Measurements from ENCODE around the gene ST6GAL2. TPM values are rescaled to one million over a fixed set of nuclear protein-coding genes. Genes with fewer than 3 reads are reported as not detected.

The ST6GAL2 gene
- total and polyA plus RNA-seq, 7 experiments from 2014 or later, result not detected

DNA sequence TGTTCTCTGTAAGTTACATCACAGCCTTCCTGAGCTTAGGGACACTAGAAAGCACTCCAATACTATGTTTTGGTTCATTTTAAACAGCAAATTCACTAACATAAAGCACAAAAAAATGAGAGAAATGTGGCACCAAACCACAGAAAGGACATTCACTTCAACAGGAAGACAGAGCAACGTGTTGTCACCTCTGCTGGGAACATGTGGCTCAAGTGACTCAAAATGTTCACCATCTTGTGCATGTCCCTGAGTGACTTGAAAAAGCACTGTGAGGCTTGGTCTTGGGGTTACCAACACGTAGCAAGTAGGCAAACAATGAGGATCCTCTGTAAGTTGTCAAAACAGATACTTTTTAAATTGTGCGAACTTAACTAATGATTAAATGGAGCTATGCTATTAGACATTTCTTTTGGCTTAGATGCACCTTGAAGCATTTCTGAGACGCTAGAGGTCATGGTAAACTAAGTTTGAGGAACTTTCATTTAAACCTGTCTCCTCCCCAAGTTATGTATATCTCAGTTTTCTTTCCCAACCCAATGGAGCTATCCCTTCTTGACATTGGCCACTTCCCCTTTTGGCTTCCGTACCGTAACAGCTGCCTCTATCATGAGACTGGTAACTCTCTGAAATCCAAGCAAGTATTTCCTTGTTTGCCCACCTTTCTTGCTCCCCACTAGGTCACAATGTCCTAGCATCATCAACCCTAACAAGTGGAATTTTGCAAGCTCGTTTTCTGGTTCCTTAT is 14.0 kb upstream of the ST6GAL2 start:
- Histone ChIP-seq H3K27ac (ENCODE audit: low read depth, low read length) (no peak overlapping the region), H3K36me3 (ENCODE audit: control insufficient read depth in 2 of 3, insufficient read depth in 3 of 3, low read length in 3 of 3) (no peaks in the 10 kb centered on the region), H3K4me3 (ENCODE audit: low read length) (no peak overlapping the region), H3K27me3 (ENCODE audit: control insufficient read depth in 2 of 2, insufficient read depth in 2 of 2, low read length in 2 of 2) (no peaks in the 10 kb centered on the region), H3K9me3 (ENCODE audit: control insufficient read depth in 2 of 3, low read length in 3 of 3) (no peaks in the 10 kb centered on the region), H3K4me1 (ENCODE audit: control insufficient read depth in 2 of 2, insufficient read depth in 2 of 2, low read length in 2 of 2) (no peaks in the 10 kb centered on the region)
- H3K36me3 Mint-ChIP-seq, result no peaks in the 10 kb centered on the region
- no peaks in the 10 kb centered on the region for H3K4me1 Mint-ChIP-seq
- ATAC-seq (no peak), DNase-seq (no peak)
- H3K27ac Mint-ChIP-seq, result no peak overlapping the region
- intact Hi-C loops (cut with micrococcal nuclease), result no loop called here
- H3K9me3 Mint-ChIP-seq, result peaks cover 0 to 11% (median 4%) of the 10 kb centered on the region in 11 donors
- ChIA-PET POLR2A (no interaction called here), CTCF (no interaction called here)
- peaks cover 0 to 8% (median 0%) of the 10 kb centered on the region in 5 donors for H3K27me3 Mint-ChIP-seq
- no peak overlapping the region for H3K4me3 Mint-ChIP-seq

DNA sequence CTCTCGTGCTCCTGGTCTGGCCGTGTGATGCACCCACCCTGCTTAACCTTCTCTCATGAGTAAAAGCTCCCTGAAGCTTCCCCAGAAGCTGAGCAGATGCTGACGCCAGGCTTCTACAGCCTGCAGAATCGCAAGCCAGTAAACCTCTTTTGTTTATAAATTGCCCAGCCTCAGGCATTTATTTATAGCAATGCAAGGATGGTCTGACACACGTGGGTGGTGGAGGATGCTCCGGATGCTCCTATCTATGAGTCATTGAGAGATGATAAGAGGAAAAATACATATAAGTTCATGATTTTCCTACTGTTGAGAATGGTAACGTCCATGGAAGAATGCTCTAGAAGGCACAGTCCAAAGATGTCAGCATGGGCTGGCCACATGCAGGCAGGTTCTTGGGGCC is 8.6 kb upstream of the ST6GAL2 start:
- no peak for DNase-seq
- ChIA-PET POLR2A (no interaction called here), CTCF (no interaction called here)
- no peaks in the 10 kb centered on the region for H3K4me1 ChIP-seq (ENCODE audit: control insufficient read depth in 2 of 2, insufficient read depth in 2 of 2, low read length in 2 of 2)
- H3K27me3 ChIP-seq (ENCODE audit: control insufficient read depth in 2 of 2, insufficient read depth in 2 of 2, low read length in 2 of 2), result no peaks in the 10 kb centered on the region
- H3K4me3 ChIP-seq (ENCODE audit: low read length), result no peak overlapping the region
- Mint-ChIP-seq H3K27me3 (peaks cover 0 to 18% (median 6%) of the 10 kb centered on the region in 5 donors), H3K4me1 (no peaks in the 10 kb centered on the region), H3K36me3 (no peaks in the 10 kb centered on the region), H3K9me3 (peaks cover 0 to 8% (median 0%) of the 10 kb centered on the region in 11 donors), H3K4me3 (no peak overlapping the region), H3K27ac (no peak overlapping the region)
- ATAC-seq, result no peak
- intact Hi-C loops (cut with micrococcal nuclease), result no loop called here
- no peaks in the 10 kb centered on the region for H3K36me3 ChIP-seq (ENCODE audit: control insufficient read depth in 2 of 3, insufficient read depth in 3 of 3, low read length in 3 of 3)
- no peak overlapping the region for H3K27ac ChIP-seq (ENCODE audit: low read depth, low read length)
- H3K9me3 ChIP-seq (ENCODE audit: control insufficient read depth in 2 of 3, low read length in 3 of 3), result no peaks in the 10 kb centered on the region

DNA sequence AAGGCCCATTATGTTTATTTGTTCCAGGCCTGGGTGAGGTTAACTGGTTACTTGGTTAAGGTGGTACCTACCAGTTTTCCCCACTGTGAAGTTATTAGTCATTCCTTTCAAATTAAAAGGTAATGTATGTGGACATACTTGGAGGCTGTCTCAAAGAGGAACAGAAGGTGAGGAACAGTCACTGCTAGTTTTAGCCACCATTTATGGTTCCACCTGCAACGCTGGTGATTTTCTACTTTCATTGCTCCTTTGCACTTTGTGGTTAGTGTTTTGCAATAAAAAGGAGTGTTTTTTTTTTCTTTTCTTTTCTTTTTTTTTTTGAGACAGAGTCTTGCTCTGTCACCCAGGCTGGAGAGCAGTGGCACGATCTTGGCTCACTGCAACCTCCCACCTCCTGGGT is 6.1 kb upstream of the ST6GAL2 start:
- intact Hi-C loops (cut with micrococcal nuclease), result no loop called here
- ChIA-PET POLR2A (no interaction called here), CTCF (no interaction called here)
- H3K4me1 ChIP-seq (ENCODE audit: control insufficient read depth in 2 of 2, insufficient read depth in 2 of 2, low read length in 2 of 2), result no peaks in the 10 kb centered on the region
- Mint-ChIP-seq H3K4me3 (no peak overlapping the region), H3K27me3 (peaks cover 5 to 27% (median 9%) of the 10 kb centered on the region in 5 donors), H3K9me3 (peaks cover 0 to 8% (median 0%) of the 10 kb centered on the region in 11 donors), H3K36me3 (no peaks in the 10 kb centered on the region), H3K27ac (no peak overlapping the region), H3K4me1 (peaks cover 0 to 3% (median 0%) of the 10 kb centered on the region in 7 donors)
- DNase-seq (no peak), ATAC-seq (no peak)
- H3K4me3 ChIP-seq (ENCODE audit: low read length), result no peak overlapping the region
- no peaks in the 10 kb centered on the region for H3K9me3 ChIP-seq (ENCODE audit: control insufficient read depth in 2 of 3, low read length in 3 of 3)
- H3K27ac ChIP-seq (ENCODE audit: low read depth, low read length), result no peak overlapping the region
- H3K36me3 ChIP-seq (ENCODE audit: control insufficient read depth in 2 of 3, insufficient read depth in 3 of 3, low read length in 3 of 3), result no peaks in the 10 kb centered on the region
- H3K27me3 ChIP-seq (ENCODE audit: control insufficient read depth in 2 of 2, insufficient read depth in 2 of 2, low read length in 2 of 2), result no peaks in the 10 kb centered on the region

DNA sequence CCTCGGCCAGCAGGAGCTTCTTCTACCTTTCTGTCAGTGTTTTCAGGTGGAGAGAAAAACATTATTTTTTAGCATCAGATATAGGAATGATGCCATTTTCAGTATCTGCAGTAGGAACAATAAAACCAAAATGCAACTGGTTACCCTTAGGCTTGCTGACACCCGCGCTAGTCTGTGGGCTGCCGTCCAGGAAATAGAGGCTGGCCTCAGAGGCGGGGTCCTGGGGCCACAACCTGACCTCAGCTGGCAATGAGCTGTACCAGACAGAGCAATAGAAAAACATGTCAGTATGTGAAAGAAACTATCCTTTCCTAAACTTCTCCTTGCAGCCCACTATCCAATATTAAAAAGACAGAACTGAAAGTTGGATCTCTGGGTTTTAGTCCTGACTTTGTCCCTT is 4.6 kb upstream of the ST6GAL2 start:
- Histone ChIP-seq H3K9me3 (ENCODE audit: control insufficient read depth in 2 of 3, low read length in 3 of 3) (no peaks in the 10 kb centered on the region), H3K4me3 (ENCODE audit: low read length) (no peak overlapping the region), H3K27me3 (ENCODE audit: control insufficient read depth in 2 of 2, insufficient read depth in 2 of 2, low read length in 2 of 2) (no peaks in the 10 kb centered on the region), H3K36me3 (ENCODE audit: control insufficient read depth in 2 of 3, insufficient read depth in 3 of 3, low read length in 3 of 3) (no peaks in the 10 kb centered on the region), H3K27ac (ENCODE audit: low read depth, low read length) (no peak overlapping the region), H3K4me1 (ENCODE audit: control insufficient read depth in 2 of 2, insufficient read depth in 2 of 2, low read length in 2 of 2) (no peaks in the 10 kb centered on the region)
- no peak overlapping the region for H3K27ac Mint-ChIP-seq
- ATAC-seq, result no peak
- ChIA-PET POLR2A (no interaction called here), CTCF (no interaction called here)
- intact Hi-C loops (cut with micrococcal nuclease), result no loop called here
- H3K4me3 Mint-ChIP-seq, result no peak overlapping the region
- H3K4me1 Mint-ChIP-seq, result peaks cover 0 to 4% (median 3%) of the 10 kb centered on the region in 7 donors
- DNase-seq, result no peak
- H3K27me3 Mint-ChIP-seq, result peaks cover 8 to 23% (median 9%) of the 10 kb centered on the region in 5 donors
- H3K9me3 Mint-ChIP-seq, result peaks cover 0 to 2% (median 0%) of the 10 kb centered on the region in 11 donors
- peaks cover 0 to under 1% (median 0%) of the 10 kb centered on the region in 5 donors for H3K36me3 Mint-ChIP-seq

DNA sequence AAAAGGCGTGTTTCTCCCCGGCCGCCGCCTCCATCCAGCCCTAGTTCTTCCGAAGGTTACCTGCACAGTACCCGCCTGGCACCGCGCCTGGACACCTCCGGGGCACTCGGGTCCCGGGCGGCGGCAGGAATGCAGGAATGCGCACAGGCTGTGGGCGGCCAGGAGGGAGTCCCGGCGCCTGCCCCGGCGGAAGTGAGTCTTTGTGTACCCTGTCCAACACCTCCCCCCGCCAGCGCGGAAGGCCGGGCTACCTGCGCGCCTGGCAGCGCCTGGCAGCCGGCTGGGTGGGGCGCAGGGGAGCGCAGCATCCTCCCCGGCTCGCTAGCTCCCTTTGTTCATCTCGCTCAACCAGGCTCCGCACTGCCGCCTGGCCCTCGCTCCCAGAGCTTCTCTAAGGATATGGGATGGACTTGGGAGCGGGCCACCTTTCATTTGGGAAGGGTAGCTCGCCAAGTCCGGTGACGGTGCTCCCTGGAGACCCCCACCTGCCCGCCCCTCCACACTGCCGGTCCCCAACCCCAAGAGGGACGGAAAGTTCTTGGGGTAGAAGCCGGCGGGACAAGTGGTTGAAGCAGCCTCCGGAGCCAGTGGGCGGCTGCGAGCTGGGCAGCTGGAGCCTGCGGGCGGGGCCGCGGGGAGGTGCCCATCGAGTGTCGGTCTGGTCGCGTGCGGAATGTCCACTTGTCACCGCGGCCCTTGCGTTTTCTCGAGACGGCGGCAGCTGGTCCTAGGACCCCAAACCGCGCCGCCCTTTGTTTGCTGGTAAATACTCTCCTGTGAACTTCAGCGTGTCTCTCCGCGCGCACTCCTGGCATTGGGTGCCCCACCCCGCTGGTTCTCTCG is 1.2 kb upstream of the ST6GAL2 start:
- Mint-ChIP-seq H3K27ac (no peak overlapping the region), H3K4me1 (peaks cover 0 to 10% (median 5%) of the 10 kb centered on the region in 7 donors), H3K27me3 (peaks cover 27 to 39% (median 30%) of the 10 kb centered on the region in 5 donors), H3K9me3 (peaks cover 0 to 2% (median 0%) of the 10 kb centered on the region in 11 donors), H3K4me3 (no peak overlapping the region), H3K36me3 (peaks cover 0 to 4% (median 0%) of the 10 kb centered on the region in 5 donors)
- H3K9me3 ChIP-seq (ENCODE audit: control insufficient read depth in 2 of 3, low read length in 3 of 3), result no peaks in the 10 kb centered on the region
- CTCF ChIA-PET, result no interaction called here
- POLR2A ChIA-PET, result no interaction called here
- H3K36me3 ChIP-seq (ENCODE audit: control insufficient read depth in 2 of 3, insufficient read depth in 3 of 3, low read length in 3 of 3), result no peaks in the 10 kb centered on the region
- no peaks in the 10 kb centered on the region for H3K27me3 ChIP-seq (ENCODE audit: control insufficient read depth in 2 of 2, insufficient read depth in 2 of 2, low read length in 2 of 2)
- intact Hi-C loops (cut with micrococcal nuclease), result no loop called here
- ATAC-seq (peak; percentile 22), DNase-seq (no peak)
- no peak overlapping the region for H3K27ac ChIP-seq (ENCODE audit: low read depth, low read length)
- H3K4me3 ChIP-seq (ENCODE audit: low read length), result no peak overlapping the region
- no peaks in the 10 kb centered on the region for H3K4me1 ChIP-seq (ENCODE audit: control insufficient read depth in 2 of 2, insufficient read depth in 2 of 2, low read length in 2 of 2)

DNA sequence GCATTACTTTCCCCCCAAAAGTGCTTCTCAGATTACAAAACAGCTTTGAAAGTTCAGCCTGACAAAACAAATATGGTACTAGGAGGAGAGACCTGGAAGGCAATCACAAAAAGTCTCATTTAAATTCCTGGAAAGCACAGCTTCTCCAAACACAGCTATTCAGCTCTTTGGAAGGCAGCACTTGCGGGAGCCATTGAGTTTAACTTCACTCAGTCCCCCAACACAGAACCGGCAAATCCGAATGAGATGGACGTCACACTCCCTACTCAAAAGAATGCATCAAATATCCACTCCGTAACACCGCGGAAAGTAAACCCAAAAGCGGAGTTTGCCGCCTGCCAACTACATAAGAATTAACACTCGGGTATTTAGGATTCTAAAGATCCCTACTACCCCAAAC is 638 bp downstream of the ST6GAL2 start:
- Histone ChIP-seq H3K9me3 (ENCODE audit: control insufficient read depth in 2 of 3, low read length in 3 of 3) (no peaks in the 10 kb centered on the region), H3K27me3 (ENCODE audit: control insufficient read depth in 2 of 2, insufficient read depth in 2 of 2, low read length in 2 of 2) (no peaks in the 10 kb centered on the region), H3K27ac (ENCODE audit: low read depth, low read length) (no peak overlapping the region), H3K36me3 (ENCODE audit: control insufficient read depth in 2 of 3, insufficient read depth in 3 of 3, low read length in 3 of 3) (no peaks in the 10 kb centered on the region), H3K4me3 (ENCODE audit: low read length) (no peak overlapping the region), H3K4me1 (ENCODE audit: control insufficient read depth in 2 of 2, insufficient read depth in 2 of 2, low read length in 2 of 2) (no peaks in the 10 kb centered on the region)
- ChIA-PET POLR2A (no interaction called here), CTCF (no interaction called here)
- Mint-ChIP-seq H3K4me1 (peaks cover 0 to 10% (median 5%) of the 10 kb centered on the region in 7 donors), H3K4me3 (peak overlapping the region in 1 of 10 donors; percentile 36), H3K9me3 (peaks cover 0 to 2% (median 0%) of the 10 kb centered on the region in 11 donors), H3K27me3 (peaks cover 29 to 45% (median 33%) of the 10 kb centered on the region in 5 donors), H3K27ac (no peak overlapping the region), H3K36me3 (peaks cover 0 to 4% (median 0%) of the 10 kb centered on the region in 5 donors)
- intact Hi-C loops (cut with micrococcal nuclease), result no loop called here
- DNase-seq (no peak), ATAC-seq (no peak)
